ENCODE data around the gene PTTG2. TPM values are rescaled to one million over a fixed set of nuclear protein-coding genes. Genes with fewer than 3 reads are reported as not detected.
"Not testable (repeated sequence)": the region's sequence is repeated elsewhere in the genome, so short reads cannot be mapped to it uniquely, and the experiment has no call there.

Gene PTTG2
- total RNA-seq, 2 donors from 2014 or later = not detected

- Mint-ChIP-seq H3K27me3 (ENCODE audit: insufficient read depth) (no peaks in the 10 kb centered on the region), H3K36me3 (ENCODE audit: low read depth) (no peaks in the 10 kb centered on the region), H3K9me3 (no peaks in the 10 kb centered on the region), H3K4me1 (no peaks in the 10 kb centered on the region), H3K27ac (no peak overlapping the region), H3K4me3 (no peak overlapping the region)
- DNase-seq = no peak
- Histone ChIP-seq H3K4me1 (ENCODE audit: control insufficient read depth, insufficient read depth, low read length) (no peaks in the 10 kb centered on the region), H3K27me3 (ENCODE audit: control insufficient read depth, insufficient read depth, low read length, poor library complexity, severe bottlenecking) (no peaks in the 10 kb centered on the region), H3K27ac (ENCODE audit: low read depth, low read length) (no peak overlapping the region), H3K9me3 (ENCODE audit: control insufficient read depth, low read length) (no peaks in the 10 kb centered on the region), H3K36me3 (ENCODE audit: control insufficient read depth, insufficient read depth, low read length) (no peaks in the 10 kb centered on the region), H3K4me3 (ENCODE audit: low read length) (no peak overlapping the region), H3K9ac (ENCODE audit: extremely low read depth, low read length, poor library complexity, severe bottlenecking) (no peak overlapping the region)
- 83 to 98% methylated on average over 2 to 3 of the region's 3 CpGs for WGBS, 2 experiments (ENCODE audit: insufficient coverage in 1 of 2, insufficient read length in 1 of 2)
- no peak for TF ChIP-seq CTCF (conservative IDR thresholded peaks at IDR 0.05)
These were observed 41.5 kb upstream of the PTTG2 start for GRCh38 chr4:37918653-37919052.

GRCh38 chr4:37922328-37922727 lies 37.9 kb upstream of the PTTG2 start:
- no peaks in the 10 kb centered on the region for H3K27me3 ChIP-seq (ENCODE audit: control insufficient read depth, insufficient read depth, low read length, poor library complexity, severe bottlenecking)

GRCh38 chr4:37923089-37923488 lies 37.1 kb upstream of the PTTG2 start:
- not testable (repeated sequence) for H3K27me3 ChIP-seq (ENCODE audit: control insufficient read depth, insufficient read depth, low read length, poor library complexity, severe bottlenecking)

More at GRCh38 chr4:37922328-37922727, 37.9 kb upstream of the PTTG2 start:
- H3K27ac Mint-ChIP-seq = no peak overlapping the region
- H3K4me1 ChIP-seq (ENCODE audit: control insufficient read depth, insufficient read depth, low read length) = no peaks in the 10 kb centered on the region
- H3K9me3 ChIP-seq (ENCODE audit: control insufficient read depth, low read length) = no peaks in the 10 kb centered on the region
- 85 to 91% methylated on average over 3 to 4 of the region's 4 CpGs for WGBS, 2 experiments (ENCODE audit: insufficient coverage in 1 of 2, insufficient read length in 1 of 2)
- H3K36me3 ChIP-seq (ENCODE audit: control insufficient read depth, insufficient read depth, low read length) = no peaks in the 10 kb centered on the region
- no peaks in the 10 kb centered on the region for H3K4me1 Mint-ChIP-seq
- no peaks in the 10 kb centered on the region for H3K36me3 Mint-ChIP-seq (ENCODE audit: low read depth)
- no peak overlapping the region for H3K27ac ChIP-seq (ENCODE audit: low read depth, low read length)
- H3K9me3 Mint-ChIP-seq = no peaks in the 10 kb centered on the region
- no peak overlapping the region for H3K4me3 ChIP-seq (ENCODE audit: low read length)
- H3K4me3 Mint-ChIP-seq = no peak overlapping the region
- no peak for DNase-seq
- no peak for TF ChIP-seq CTCF (conservative IDR thresholded peaks at IDR 0.05)
- no peak overlapping the region for H3K9ac ChIP-seq (ENCODE audit: extremely low read depth, low read length, poor library complexity, severe bottlenecking)
- H3K27me3 Mint-ChIP-seq (ENCODE audit: insufficient read depth) = no peaks in the 10 kb centered on the region

GRCh38 chr4:37924946-37925345 lies 35.3 kb upstream of the PTTG2 start:
- Histone ChIP-seq H3K4me1 (ENCODE audit: control insufficient read depth, insufficient read depth, low read length) (no peaks in the 10 kb centered on the region), H3K4me3 (ENCODE audit: low read length) (no peak overlapping the region), H3K36me3 (ENCODE audit: control insufficient read depth, insufficient read depth, low read length) (no peaks in the 10 kb centered on the region), H3K9me3 (ENCODE audit: control insufficient read depth, low read length) (no peaks in the 10 kb centered on the region), H3K27me3 (ENCODE audit: control insufficient read depth, insufficient read depth, low read length, poor library complexity, severe bottlenecking) (no peaks in the 10 kb centered on the region), H3K27ac (ENCODE audit: low read depth, low read length) (no peak overlapping the region), H3K9ac (ENCODE audit: extremely low read depth, low read length, poor library complexity, severe bottlenecking) (no peak overlapping the region)
- no peaks in the 10 kb centered on the region for H3K9me3 Mint-ChIP-seq
- TF ChIP-seq CTCF (conservative IDR thresholded peaks at IDR 0.05) = no peak
- WGBS, 2 experiments (ENCODE audit: insufficient coverage in 1 of 2, insufficient read length in 1 of 2) = 73 to 78% methylated on average over 6 to 7 of the region's 7 CpGs
- no peaks in the 10 kb centered on the region for H3K27me3 Mint-ChIP-seq (ENCODE audit: insufficient read depth)
- no peak for DNase-seq
- no peak overlapping the region for H3K27ac Mint-ChIP-seq
- no peaks in the 10 kb centered on the region for H3K36me3 Mint-ChIP-seq (ENCODE audit: low read depth)
- no peaks in the 10 kb centered on the region for H3K4me1 Mint-ChIP-seq
- H3K4me3 Mint-ChIP-seq = no peak overlapping the region

More at GRCh38 chr4:37923089-37923488, 37.1 kb upstream of the PTTG2 start:
- not testable (repeated sequence) for H3K36me3 ChIP-seq (ENCODE audit: control insufficient read depth, insufficient read depth, low read length); H3K9ac ChIP-seq (ENCODE audit: extremely low read depth, low read length, poor library complexity, severe bottlenecking); H3K4me1 Mint-ChIP-seq; H3K4me3 ChIP-seq (ENCODE audit: low read length); H3K27me3 Mint-ChIP-seq (ENCODE audit: insufficient read depth); H3K4me3 Mint-ChIP-seq; H3K27ac Mint-ChIP-seq; H3K4me1 ChIP-seq (ENCODE audit: control insufficient read depth, insufficient read depth, low read length); DNase-seq; H3K27ac ChIP-seq (ENCODE audit: low read depth, low read length); H3K36me3 Mint-ChIP-seq (ENCODE audit: low read depth); H3K9me3 ChIP-seq (ENCODE audit: control insufficient read depth, low read length); H3K9me3 Mint-ChIP-seq

All from endodermal cell (in vitro differentiated cells).